T-helper 1 cell treated with Interleukin-12 subunit alpha and Interleukin-12 subunit beta and Interleukin-4 antibody, amounts not matched to agents 30 μg/mL and 1 μg/mL, for 36 hours (primary cell): Measurements from ENCODE around the gene PTPRD.

Experiments
- H3K27ac Mint-ChIP-seq: one replicate; pipeline ENCODE4 v1.8.0; 2021; ENCODE audit warnings: mild to moderate bottlenecking, mixed read lengths
- H3K27me3 Mint-ChIP-seq: one replicate; pipeline ENCODE4 v1.8.0; 2021; ENCODE audit warnings: low read depth, mixed read lengths
- H3K36me3 Mint-ChIP-seq: one replicate; pipeline ENCODE4 v1.8.0; 2021; ENCODE audit warnings: low read depth, mixed read lengths
- H3K4me1 Mint-ChIP-seq: one replicate; pipeline ENCODE4 v1.8.0; 2021; ENCODE audit warnings: low read depth, mixed read lengths
- H3K4me3 Mint-ChIP-seq: one replicate; pipeline ENCODE4 v1.8.0; 2021; ENCODE audit warnings: mild to moderate bottlenecking, moderate library complexity, mixed read lengths
- H3K9me3 Mint-ChIP-seq: one replicate; pipeline ENCODE4 v1.8.0; 2021; ENCODE audit warnings: mixed read lengths

The PTPRD gene

DNA sequence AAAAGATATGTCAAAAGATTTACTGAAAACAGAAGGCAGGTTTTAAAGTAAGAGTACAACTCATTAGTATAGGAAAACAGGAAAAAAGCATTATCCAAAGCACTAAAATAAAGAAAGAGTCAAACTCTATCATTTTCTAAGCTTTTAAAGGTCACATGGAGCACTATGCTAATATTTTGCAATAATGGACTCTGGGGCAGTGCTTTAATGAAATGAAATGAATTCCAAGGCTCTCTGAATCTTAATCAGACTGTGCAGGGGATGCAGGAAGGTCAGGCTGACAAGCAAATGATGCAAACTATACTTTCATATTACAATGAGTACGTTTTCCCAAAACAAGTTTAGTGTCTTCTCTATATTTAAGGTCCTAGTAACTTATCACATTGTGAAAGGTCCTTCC is 1831.3 kb downstream of the PTPRD start:
- Mint-ChIP-seq H3K27me3 (no peaks in the 10 kb centered on the region), H3K36me3 (no peaks in the 10 kb centered on the region), H3K27ac (no peak overlapping the region), H3K4me3 (no peak overlapping the region), H3K9me3 (no peaks in the 10 kb centered on the region), H3K4me1 (no peaks in the 10 kb centered on the region)

DNA sequence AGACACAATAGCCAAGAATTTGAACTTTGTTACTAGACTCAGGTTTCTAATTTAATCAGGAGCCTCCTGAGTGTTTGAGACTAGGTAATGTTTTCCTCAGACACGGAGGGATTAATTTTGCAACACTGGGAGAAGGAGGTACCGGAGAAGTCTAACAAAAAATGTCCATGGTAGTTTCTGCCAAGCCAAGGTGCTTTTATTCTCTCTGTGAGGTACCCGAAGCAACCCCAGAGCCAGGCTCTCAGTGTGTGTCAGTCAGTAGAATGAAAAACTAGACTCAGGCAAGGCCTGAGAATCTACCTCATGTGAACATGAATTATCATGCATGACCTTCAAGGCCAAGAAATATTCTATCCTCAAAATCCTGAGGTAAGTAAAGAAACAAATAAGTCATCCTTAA is 1832.4 kb downstream of the PTPRD start:
- H3K27me3 Mint-ChIP-seq, result no peaks in the 10 kb centered on the region

GRCh38 chr9:8779478-8779877 is 1833.3 kb downstream of the PTPRD start:
- no peaks in the 10 kb centered on the region for H3K4me1 Mint-ChIP-seq
- H3K9me3 Mint-ChIP-seq, result no peaks in the 10 kb centered on the region
- H3K27ac Mint-ChIP-seq, result no peak overlapping the region
- H3K36me3 Mint-ChIP-seq, result no peaks in the 10 kb centered on the region
- H3K27me3 Mint-ChIP-seq, result no peaks in the 10 kb centered on the region
- no peak overlapping the region for H3K4me3 Mint-ChIP-seq

More for the DNA sequence above, 1832.4 kb downstream of the PTPRD start:
- H3K27ac Mint-ChIP-seq, result no peak overlapping the region
- no peak overlapping the region for H3K4me3 Mint-ChIP-seq
- no peaks in the 10 kb centered on the region for H3K9me3 Mint-ChIP-seq
- H3K4me1 Mint-ChIP-seq, result no peaks in the 10 kb centered on the region
- no peaks in the 10 kb centered on the region for H3K36me3 Mint-ChIP-seq

DNA sequence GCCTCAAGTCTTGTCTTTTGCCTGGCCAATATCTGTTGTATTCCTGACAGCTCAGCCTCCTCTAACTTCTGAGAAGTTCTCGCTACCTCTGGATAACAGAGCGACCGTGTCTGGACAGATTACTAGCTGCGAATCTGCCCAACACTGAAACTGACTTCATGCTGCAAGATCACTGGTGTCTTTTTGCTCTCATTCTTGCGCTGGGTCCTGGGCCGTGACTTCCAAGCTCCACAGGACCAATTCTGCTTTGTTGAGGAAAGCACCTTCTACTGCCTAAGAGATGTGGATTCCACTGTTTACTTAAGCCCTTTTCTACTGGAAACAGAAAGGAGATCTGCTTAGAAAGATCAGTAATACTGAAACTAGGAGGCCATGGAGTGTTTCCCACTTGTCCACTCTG is 1834.4 kb downstream of the PTPRD start:
- H3K27me3 Mint-ChIP-seq, result no peaks in the 10 kb centered on the region
- no peak overlapping the region for H3K27ac Mint-ChIP-seq
- no peaks in the 10 kb centered on the region for H3K36me3 Mint-ChIP-seq
- no peaks in the 10 kb centered on the region for H3K9me3 Mint-ChIP-seq
- no peaks in the 10 kb centered on the region for H3K4me1 Mint-ChIP-seq
- H3K4me3 Mint-ChIP-seq, result no peak overlapping the region

DNA sequence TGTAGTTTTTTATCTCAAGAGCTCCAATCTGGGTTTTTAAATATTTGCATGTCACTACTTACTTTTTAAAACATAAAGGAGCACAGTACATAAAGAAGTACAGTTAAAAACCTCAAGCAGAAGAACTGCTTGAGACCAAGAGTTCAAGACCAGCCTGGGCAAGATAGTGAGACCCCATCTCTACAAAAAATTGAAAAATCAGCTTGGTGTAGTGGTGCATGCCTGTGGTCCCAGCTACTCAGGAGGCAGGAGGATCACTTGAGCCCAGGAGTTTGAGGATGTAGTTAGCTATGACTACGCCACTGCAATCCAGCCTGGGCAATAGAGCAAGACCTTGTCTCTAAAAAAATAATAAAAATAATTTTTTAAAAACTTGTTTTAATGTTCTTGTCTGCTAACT is 1840.5 kb downstream of the PTPRD start:
- Mint-ChIP-seq H3K4me3 (no peak overlapping the region), H3K9me3 (no peaks in the 10 kb centered on the region), H3K27ac (no peak overlapping the region), H3K36me3 (no peaks in the 10 kb centered on the region), H3K27me3 (no peaks in the 10 kb centered on the region), H3K4me1 (no peaks in the 10 kb centered on the region)

- Mint-ChIP-seq H3K36me3 (no peaks in the 10 kb centered on the region), H3K27me3 (no peaks in the 10 kb centered on the region), H3K27ac (no peak overlapping the region), H3K4me3 (no peak overlapping the region), H3K9me3 (no peaks in the 10 kb centered on the region), H3K4me1 (no peaks in the 10 kb centered on the region)
Measured at GRCh38 chr9:8769153-8769552, 1843.6 kb downstream of the PTPRD start.

GRCh38 chr9:8766096-8766495 is 1846.7 kb downstream of the PTPRD start:
- Mint-ChIP-seq H3K9me3 (no peaks in the 10 kb centered on the region), H3K4me1 (no peaks in the 10 kb centered on the region)

GRCh38 chr9:8764051-8764450 is 1848.8 kb downstream of the PTPRD start:
- no peaks in the 10 kb centered on the region for H3K4me1 Mint-ChIP-seq
- no peaks in the 10 kb centered on the region for H3K9me3 Mint-ChIP-seq
- H3K27ac Mint-ChIP-seq, result no peak overlapping the region

More at GRCh38 chr9:8766096-8766495, 1846.7 kb downstream of the PTPRD start:
- Mint-ChIP-seq H3K36me3 (no peaks in the 10 kb centered on the region), H3K27ac (no peak overlapping the region), H3K4me3 (no peak overlapping the region), H3K27me3 (no peaks in the 10 kb centered on the region)

DNA sequence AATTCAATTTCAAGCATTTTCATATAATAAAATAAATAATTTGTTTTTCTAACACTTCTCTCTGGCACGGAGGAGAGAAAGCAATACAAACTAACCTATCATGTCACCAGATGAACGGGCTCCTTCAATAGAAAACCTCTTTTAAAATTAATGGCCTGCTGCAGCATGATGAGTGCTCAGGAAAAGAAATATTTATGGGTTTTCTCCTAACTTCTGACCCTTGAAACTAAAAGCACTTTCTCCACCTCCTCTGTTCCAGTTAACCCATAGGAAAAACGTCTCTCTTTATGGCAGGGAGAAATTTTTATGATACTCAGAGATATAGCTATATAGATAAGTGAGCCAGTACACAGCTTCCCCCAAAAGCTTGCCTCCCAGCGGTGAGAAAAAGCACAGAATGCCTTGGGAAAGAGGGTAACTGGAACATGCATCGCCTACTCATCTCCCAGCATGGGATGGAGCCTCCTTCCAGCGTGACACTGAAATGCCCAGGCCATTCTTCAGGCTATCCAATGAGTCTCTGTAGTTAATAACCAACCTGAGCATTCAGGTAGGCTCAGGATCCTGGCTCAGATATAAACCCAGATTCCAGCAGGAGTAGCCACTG is 1850.2 kb downstream of the PTPRD start:
- no peak overlapping the region for H3K27ac Mint-ChIP-seq
- no peaks in the 10 kb centered on the region for H3K4me1 Mint-ChIP-seq
- no peaks in the 10 kb centered on the region for H3K36me3 Mint-ChIP-seq
- H3K27me3 Mint-ChIP-seq, result no peaks in the 10 kb centered on the region
- H3K9me3 Mint-ChIP-seq, result no peaks in the 10 kb centered on the region
- H3K4me3 Mint-ChIP-seq, result no peak overlapping the region

More at GRCh38 chr9:8764051-8764450, 1848.8 kb downstream of the PTPRD start:
- Mint-ChIP-seq H3K27me3 (no peaks in the 10 kb centered on the region), H3K4me3 (no peak overlapping the region), H3K36me3 (no peaks in the 10 kb centered on the region)

GRCh38 chr9:8760000-8760767 is 1852.6 kb downstream of the PTPRD start:
- no peaks in the 10 kb centered on the region for H3K36me3 Mint-ChIP-seq

GRCh38 chr9:8757881-8758280 is 1854.9 kb downstream of the PTPRD start:
- no peak overlapping the region for H3K4me3 Mint-ChIP-seq
- no peaks in the 10 kb centered on the region for H3K27me3 Mint-ChIP-seq
- no peak overlapping the region for H3K27ac Mint-ChIP-seq
- H3K36me3 Mint-ChIP-seq, result no peaks in the 10 kb centered on the region
- H3K4me1 Mint-ChIP-seq, result no peaks in the 10 kb centered on the region
- no peaks in the 10 kb centered on the region for H3K9me3 Mint-ChIP-seq

More at GRCh38 chr9:8760000-8760767, 1852.6 kb downstream of the PTPRD start:
- Mint-ChIP-seq H3K27me3 (no peaks in the 10 kb centered on the region), H3K27ac (no peak overlapping the region), H3K4me3 (no peak overlapping the region), H3K4me1 (no peaks in the 10 kb centered on the region), H3K9me3 (no peaks in the 10 kb centered on the region)

- Mint-ChIP-seq H3K4me1 (no peaks in the 10 kb centered on the region), H3K9me3 (no peaks in the 10 kb centered on the region), H3K4me3 (no peak overlapping the region), H3K36me3 (no peaks in the 10 kb centered on the region), H3K27me3 (no peaks in the 10 kb centered on the region), H3K27ac (no peak overlapping the region)
Measured at GRCh38 chr9:8754751-8755150, 1858.1 kb downstream of the PTPRD start.

GRCh38 chr9:8751406-8751930 is 1861.3 kb downstream of the PTPRD start:
- Mint-ChIP-seq H3K4me3 (no peak overlapping the region), H3K9me3 (no peaks in the 10 kb centered on the region), H3K4me1 (no peaks in the 10 kb centered on the region), H3K36me3 (no peaks in the 10 kb centered on the region), H3K27me3 (no peaks in the 10 kb centered on the region), H3K27ac (no peak overlapping the region)

GRCh38 chr9:8750639-8751051 is 1862.2 kb downstream of the PTPRD start:
- Mint-ChIP-seq H3K4me1 (no peaks in the 10 kb centered on the region), H3K27me3 (no peaks in the 10 kb centered on the region), H3K27ac (no peak overlapping the region), H3K36me3 (no peaks in the 10 kb centered on the region), H3K4me3 (no peak overlapping the region), H3K9me3 (no peaks in the 10 kb centered on the region)

- Mint-ChIP-seq H3K27ac (no peak overlapping the region), H3K9me3 (no peaks in the 10 kb centered on the region), H3K4me1 (no peaks in the 10 kb centered on the region), H3K36me3 (no peaks in the 10 kb centered on the region), H3K27me3 (no peaks in the 10 kb centered on the region), H3K4me3 (no peak overlapping the region)
Measured at GRCh38 chr9:8745347-8745746, 1867.5 kb downstream of the PTPRD start.
